Measurements from ENCODE around the gene PAPPA. TPM values are rescaled to one million over a fixed set of nuclear protein-coding genes. Genes with fewer than 3 reads are reported as not detected.

PAPPA gene
- total RNA-seq, 1 experiment from 2014 or later = 0.17 TPM

DNA sequence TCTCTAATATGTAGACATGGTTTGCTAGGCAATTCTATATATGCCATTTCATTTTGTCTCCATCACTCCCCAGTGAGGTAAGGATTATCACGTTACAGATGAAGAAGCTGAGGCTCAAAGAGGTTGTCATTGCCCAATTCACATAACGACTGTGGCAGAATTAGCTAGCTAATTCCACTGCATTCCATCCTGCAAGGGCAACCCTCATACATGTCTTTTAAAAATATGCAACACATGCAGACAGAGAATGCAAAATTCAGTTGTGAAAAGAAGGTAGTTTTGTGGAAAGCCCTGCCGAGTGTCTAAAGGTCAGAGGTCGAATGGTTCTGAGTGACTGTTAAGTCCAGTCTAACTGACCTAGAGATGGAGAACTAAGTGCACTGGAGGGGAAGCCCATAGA, 219.2 kb downstream of the PAPPA start:
- Histone ChIP-seq H3K56ac (ENCODE audit: insufficient read length, low read depth, low read length) (no peak overlapping the region), H3T11ph (ENCODE audit: low read length) (no peak overlapping the region), H3K9me3 (ENCODE audit: control insufficient read depth, low read depth, low read length) (no peaks in the 10 kb centered on the region), H3K18ac (ENCODE audit: insufficient read length, low read depth, low read length) (no peak overlapping the region), H3K27me3 (ENCODE audit: insufficient read depth, low read length) (no peaks in the 10 kb centered on the region), H3K4me2 (ENCODE audit: insufficient read depth, insufficient read length, low read length) (no peak overlapping the region), H3K9ac (ENCODE audit: extremely low read depth, insufficient read length, low read length) (no peak overlapping the region), H2AFZ (ENCODE audit: low read length) (no peak overlapping the region), H2BK5ac (ENCODE audit: insufficient read length, low read length) (no peak overlapping the region), H2BK15ac (ENCODE audit: low read depth, low read length) (no peak overlapping the region), H2BK120ac (ENCODE audit: low read depth, low read length, poor library complexity, severe bottlenecking) (no peak overlapping the region), H3K79me1 (ENCODE audit: insufficient read depth, low read depth, low read length, poor library complexity, severe bottlenecking) (no peaks in the 10 kb centered on the region), H2AK5ac (ENCODE audit: insufficient read length, low read length) (no peak overlapping the region), H3K23me2 (ENCODE audit: insufficient read length, low read depth, low read length, poor library complexity, severe bottlenecking) (no peaks in the 10 kb centered on the region), H2BK12ac (ENCODE audit: insufficient read length, low read depth, low read length) (no peak overlapping the region), H3K23ac (ENCODE audit: insufficient read length, low read depth, low read length) (no peak overlapping the region), H4K8ac (replicated peaks; ENCODE audit: insufficient read length, low read depth, low read length) (no peak overlapping the region), H3K79me2 (ENCODE audit: insufficient read depth, low read length) (no peaks in the 10 kb centered on the region), H3K14ac (ENCODE audit: insufficient read depth, low read length) (no peak overlapping the region), H3K27ac (ENCODE audit: insufficient read length, low read depth, low read length) (no peak overlapping the region), H2BK20ac (ENCODE audit: low read depth, low read length, poor library complexity, severe bottlenecking) (no peak overlapping the region), H4K20me1 (ENCODE audit: control insufficient read depth, insufficient read depth, insufficient read length) (no peaks in the 10 kb centered on the region), H3K4ac (ENCODE audit: low read depth, low read length) (no peak overlapping the region), H4K91ac (ENCODE audit: insufficient read length, low read depth, low read length) (no peak overlapping the region), H4K5ac (ENCODE audit: insufficient read length, low read depth, low read length) (no peak overlapping the region), H3K4me1 (ENCODE audit: insufficient read depth, low read length) (no peaks in the 10 kb centered on the region)
- TF ChIP-seq, protein P1, sequence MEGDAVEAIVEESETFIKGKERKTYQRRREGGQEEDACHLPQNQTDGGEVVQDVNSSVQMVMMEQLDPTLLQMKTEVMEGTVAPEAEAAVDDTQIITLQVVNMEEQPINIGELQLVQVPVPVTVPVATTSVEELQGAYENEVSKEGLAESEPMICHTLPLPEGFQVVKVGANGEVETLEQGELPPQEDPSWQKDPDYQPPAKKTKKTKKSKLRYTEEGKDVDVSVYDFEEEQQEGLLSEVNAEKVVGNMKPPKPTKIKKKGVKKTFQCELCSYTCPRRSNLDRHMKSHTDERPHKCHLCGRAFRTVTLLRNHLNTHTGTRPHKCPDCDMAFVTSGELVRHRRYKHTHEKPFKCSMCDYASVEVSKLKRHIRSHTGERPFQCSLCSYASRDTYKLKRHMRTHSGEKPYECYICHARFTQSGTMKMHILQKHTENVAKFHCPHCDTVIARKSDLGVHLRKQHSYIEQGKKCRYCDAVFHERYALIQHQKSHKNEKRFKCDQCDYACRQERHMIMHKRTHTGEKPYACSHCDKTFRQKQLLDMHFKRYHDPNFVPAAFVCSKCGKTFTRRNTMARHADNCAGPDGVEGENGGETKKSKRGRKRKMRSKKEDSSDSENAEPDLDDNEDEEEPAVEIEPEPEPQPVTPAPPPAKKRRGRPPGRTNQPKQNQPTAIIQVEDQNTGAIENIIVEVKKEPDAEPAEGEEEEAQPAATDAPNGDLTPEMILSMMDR (conservative IDR thresholded peaks at IDR 0.05) = no peak
- DNase-seq = no peak
- Mint-ChIP-seq H3K36me3 (ENCODE audit: insufficient read depth in 1 of 3, low read depth in 3 of 3) (no peaks in the 10 kb centered on the region), H3K4me3 (no peak overlapping the region), H3K9me3 (no peaks in the 10 kb centered on the region), H3K27ac (no peak overlapping the region), H3K4me1 (peaks cover 5% of the 10 kb centered on the region in 2 experiments; a peak in 3 of 4 replicates), H3K27me3 (ENCODE audit: low read depth) (no peaks in the 10 kb centered on the region)
- no CpG with 5 or more reads among the region's 4 CpGs for WGBS (ENCODE audit: extremely low coverage, insufficient read length, low lambda C conversion rate)

Measured in H9 (cell line).